GM21786 (cell line): Measurements from ENCODE around the gene GLRA3.
"Not testable (repeated sequence)": the region's sequence is repeated elsewhere in the genome, so short reads cannot be mapped to it uniquely, and the experiment has no call there.

Experiments used
- ATAC-seq: cut with Tn5 transposase; IDR thresholded peaks from one replicate; pipeline ENCODE4 v1.9.1; 2021; ENCODE audit not compliant: unreplicated experiment

Gene GLRA3

GRCh38 chr4:174669270-174669669 lies 159.8 kb downstream of the GLRA3 start:
- ATAC-seq, result no peak

GRCh38 chr4:174665799-174666198 lies 163.2 kb downstream of the GLRA3 start:
- no peak for ATAC-seq

GRCh38 chr4:174663216-174663615 lies 165.8 kb downstream of the GLRA3 start:
- ATAC-seq, result no peak

GRCh38 chr4:174658246-174658645 lies 170.8 kb downstream of the GLRA3 start:
- ATAC-seq, result no peak

GRCh38 chr4:174657472-174657871 lies 171.6 kb downstream of the GLRA3 start:
- no peak for ATAC-seq

- no peak for ATAC-seq
Measured at GRCh38 chr4:174654634-174655033, 174.4 kb downstream of the GLRA3 start.

- no peak for ATAC-seq
Measured at GRCh38 chr4:174650711-174651355, 178.2 kb downstream of the GLRA3 start.

GRCh38 chr4:174648812-174649211 lies 180.2 kb downstream of the GLRA3 start:
- no peak for ATAC-seq

GRCh38 chr4:174646326-174646725 lies 182.7 kb downstream of the GLRA3 start:
- ATAC-seq, result no peak

- no peak for ATAC-seq
Measured at GRCh38 chr4:174640146-174640545, 188.9 kb downstream of the GLRA3 start.

GRCh38 chr4:174635732-174636131 lies 193.3 kb downstream of the GLRA3 start:
- ATAC-seq, result no peak

GRCh38 chr4:174633399-174633798 lies 195.6 kb downstream of the GLRA3 start:
- no peak for ATAC-seq

GRCh38 chr4:174631901-174632758 lies 196.9 kb downstream of the GLRA3 start:
- ATAC-seq, result peak; percentile 69

GRCh38 chr4:174629907-174630450 lies 199.1 kb downstream of the GLRA3 start:
- ATAC-seq, result not testable (repeated sequence)

- no peak for ATAC-seq
Measured at GRCh38 chr4:174629265-174629664, 199.8 kb downstream of the GLRA3 start.

GRCh38 chr4:174628191-174628590 lies 200.9 kb downstream of the GLRA3 start:
- no peak for ATAC-seq

- no peak for ATAC-seq
Measured at GRCh38 chr4:174627473-174627872, 201.6 kb downstream of the GLRA3 start.

- ATAC-seq, result no peak
Measured at GRCh38 chr4:174626342-174627008, 202.6 kb downstream of the GLRA3 start.

- ATAC-seq, result no peak
Measured at GRCh38 chr4:174616661-174617060, 212.4 kb downstream of the GLRA3 start.

- ATAC-seq, result no peak
Measured at GRCh38 chr4:174613979-174614378, 215.1 kb downstream of the GLRA3 start.

- no peak for ATAC-seq
Measured at GRCh38 chr4:174611792-174612191, 217.3 kb downstream of the GLRA3 start.

- no peak for ATAC-seq
Measured at GRCh38 chr4:174607792-174608191, 221.3 kb downstream of the GLRA3 start.
